BLaER1 treated with 17β-estradiol and CSF1 and Interleukin-3, amounts not matched to agents 10 nM and 100 nM (cell line): ENCODE data around the gene GDI2.

Source experiments
- H3K27ac ChIP-seq, 11 experiments: shearing (Covaris generic); formaldehyde crosslinking; 2 replicates each; pipeline ENCODE4 v1.8.1; 2022
- H3K27me3 ChIP-seq, 11 experiments: shearing (Covaris generic); formaldehyde crosslinking; 2 replicates each; pipeline ENCODE4 v1.8.1; 2022
- H3K36me3 ChIP-seq, 11 experiments: shearing (Covaris generic); formaldehyde crosslinking; 2 replicates each; pipeline ENCODE4 v1.8.1; 2022
- H3K4me1 ChIP-seq, 10 experiments: shearing (Covaris generic); formaldehyde crosslinking; 2 replicates each; pipeline ENCODE4 v1.8.1; 2022
- H3K4me2 ChIP-seq, 11 experiments: shearing (Covaris generic); formaldehyde crosslinking; 2 replicates each; pipeline ENCODE4 v1.8.1; 2022
- H3K4me3 ChIP-seq, 10 experiments: shearing (Covaris generic); formaldehyde crosslinking; 2 replicates each; pipeline ENCODE4 v1.8.1; 2022
- H3K9ac ChIP-seq, 11 experiments: shearing (Covaris generic); formaldehyde crosslinking; 2 replicates each; pipeline ENCODE4 v1.8.1; 2022
- H3K9me3 ChIP-seq, 11 experiments: shearing (Covaris generic); formaldehyde crosslinking; replicated peaks in 1 of 11; 2 replicates each; pipeline ENCODE4 v1.8.1; 2022
- H4K20me1 ChIP-seq, 11 experiments: shearing (Covaris generic); formaldehyde crosslinking; 2 replicates each; pipeline ENCODE4 v1.8.1; 2022
- Cebpa-rat ChIP-seq, 11 experiments: shearing (Covaris generic); IDR thresholded peaks; 2 replicates each; pipeline ENCODE4 v1.8.1; 2022

GDI2 gene

GRCh38 chr10:5736591-5736990 lies 76.6 kb downstream of the GDI2 start:
- Histone ChIP-seq H3K9me3 (no peaks in the 10 kb centered on the region), H3K9ac (no peak overlapping the region), H3K27ac (no peak overlapping the region), H3K27me3 (no peaks in the 10 kb centered on the region), H3K36me3 (peaks cover 67 to 100% (median 91%) of the 10 kb centered on the region in 11 experiments), H4K20me1 (peaks cover 0 to 75% (median 16%) of the 10 kb centered on the region in 11 experiments; a peak in 10 of 22 replicates), H3K4me2 (no peak overlapping the region), H3K4me3 (no peak overlapping the region), H3K4me1 (peaks cover 0 to 14% (median 10%) of the 10 kb centered on the region in 10 experiments; a peak in 17 of 20 replicates)
- no peak for TF ChIP-seq Cebpa-rat (IDR thresholded peaks at IDR 0.05)

GRCh38 chr10:5735119-5735518 lies 78.1 kb downstream of the GDI2 start:
- Histone ChIP-seq H3K4me2 (no peak overlapping the region), H3K36me3 (peaks cover 70 to 100% (median 91%) of the 10 kb centered on the region in 11 experiments), H3K27me3 (no peaks in the 10 kb centered on the region), H3K9me3 (no peaks in the 10 kb centered on the region), H3K4me1 (peaks cover 0 to 7% (median 0%) of the 10 kb centered on the region in 10 experiments; a peak in 2 of 20 replicates), H3K27ac (no peak overlapping the region), H4K20me1 (peaks cover 0 to 74% (median 22%) of the 10 kb centered on the region in 11 experiments; a peak in 11 of 22 replicates), H3K4me3 (no peak overlapping the region), H3K9ac (no peak overlapping the region)
- no peak for TF ChIP-seq Cebpa-rat (IDR thresholded peaks at IDR 0.05)

GRCh38 chr10:5732141-5732540 lies 81.1 kb downstream of the GDI2 start:
- Histone ChIP-seq H3K27ac (no peak overlapping the region), H3K9me3 (no peaks in the 10 kb centered on the region), H3K4me2 (no peak overlapping the region), H4K20me1 (peaks cover 0 to 52% (median 22%) of the 10 kb centered on the region in 11 experiments; a peak in 11 of 22 replicates), H3K4me1 (no peaks in the 10 kb centered on the region), H3K36me3 (peaks cover 70 to 100% (median 92%) of the 10 kb centered on the region in 11 experiments), H3K4me3 (no peak overlapping the region), H3K27me3 (no peaks in the 10 kb centered on the region), H3K9ac (no peak overlapping the region)
- TF ChIP-seq Cebpa-rat (IDR thresholded peaks at IDR 0.05): no peak

GRCh38 chr10:5731559-5731958 lies 81.7 kb downstream of the GDI2 start:
- no peak overlapping the region for H3K27ac ChIP-seq
- H3K27me3 ChIP-seq: no peaks in the 10 kb centered on the region
- no peaks in the 10 kb centered on the region for H3K4me1 ChIP-seq
- TF ChIP-seq Cebpa-rat (IDR thresholded peaks at IDR 0.05): no peak
- peaks cover 0 to 46% (median 19%) of the 10 kb centered on the region in 11 experiments; a peak in 11 of 22 replicates for H4K20me1 ChIP-seq
- peaks cover 72 to 100% (median 92%) of the 10 kb centered on the region in 11 experiments for H3K36me3 ChIP-seq
- H3K9me3 ChIP-seq: no peaks in the 10 kb centered on the region
- no peak overlapping the region for H3K9ac ChIP-seq
- no peak overlapping the region for H3K4me2 ChIP-seq
- no peak overlapping the region for H3K4me3 ChIP-seq

- Histone ChIP-seq H3K36me3 (peaks cover 76 to 100% (median 91%) of the 10 kb centered on the region in 11 experiments), H3K9me3 (no peaks in the 10 kb centered on the region), H3K27ac (no peak overlapping the region), H3K4me2 (no peak overlapping the region), H4K20me1 (peaks cover 0 to 46% (median 18%) of the 10 kb centered on the region in 11 experiments; a peak in 11 of 22 replicates), H3K9ac (no peak overlapping the region), H3K27me3 (no peaks in the 10 kb centered on the region), H3K4me3 (no peak overlapping the region), H3K4me1 (no peaks in the 10 kb centered on the region)
- no peak for TF ChIP-seq Cebpa-rat (IDR thresholded peaks at IDR 0.05)
Observed at GRCh38 chr10:5730766-5731165, 82.5 kb downstream of the GDI2 start.

- H3K9me3 ChIP-seq: no peaks in the 10 kb centered on the region
- no peaks in the 10 kb centered on the region for H3K27me3 ChIP-seq
- H4K20me1 ChIP-seq: peaks cover 0 to 19% (median 2%) of the 10 kb centered on the region in 11 experiments; a peak in 7 of 22 replicates
- no peak overlapping the region for H3K9ac ChIP-seq
- H3K36me3 ChIP-seq: peaks cover 54 to 89% (median 79%) of the 10 kb centered on the region in 11 experiments
- peak overlapping the region in 1 of 11 experiments; percentile 21; a peak in 1 of 22 replicates for H3K27ac ChIP-seq
- no peak overlapping the region for H3K4me3 ChIP-seq
- TF ChIP-seq Cebpa-rat (IDR thresholded peaks at IDR 0.05): no peak
- H3K4me1 ChIP-seq: no peaks in the 10 kb centered on the region
- H3K4me2 ChIP-seq: no peak overlapping the region
Observed at GRCh38 chr10:5723692-5724091, 89.5 kb downstream of the GDI2 start.

GRCh38 chr10:5720182-5720581 lies 93.1 kb downstream of the GDI2 start:
- H3K27ac ChIP-seq: no peak overlapping the region
- no peaks in the 10 kb centered on the region for H3K27me3 ChIP-seq
- no peak overlapping the region for H3K4me2 ChIP-seq
- no peaks in the 10 kb centered on the region for H3K4me1 ChIP-seq
- peaks cover 0 to 53% (median 11%) of the 10 kb centered on the region in 11 experiments; a peak in 12 of 22 replicates for H4K20me1 ChIP-seq
- H3K4me3 ChIP-seq: no peak overlapping the region
- no peaks in the 10 kb centered on the region for H3K9me3 ChIP-seq
- H3K9ac ChIP-seq: no peak overlapping the region
- no peak for TF ChIP-seq Cebpa-rat (IDR thresholded peaks at IDR 0.05)
- peaks cover 28 to 62% (median 48%) of the 10 kb centered on the region in 11 experiments for H3K36me3 ChIP-seq

GRCh38 chr10:5719546-5719945 lies 93.7 kb downstream of the GDI2 start:
- H3K4me2 ChIP-seq: no peak overlapping the region
- no peaks in the 10 kb centered on the region for H3K4me1 ChIP-seq
- no peak overlapping the region for H3K9ac ChIP-seq
- peaks cover 0 to 60% (median 16%) of the 10 kb centered on the region in 11 experiments; a peak in 12 of 22 replicates for H4K20me1 ChIP-seq
- no peak overlapping the region for H3K4me3 ChIP-seq
- H3K27me3 ChIP-seq: no peaks in the 10 kb centered on the region
- TF ChIP-seq Cebpa-rat (IDR thresholded peaks at IDR 0.05): no peak
- H3K36me3 ChIP-seq: peaks cover 22 to 55% (median 42%) of the 10 kb centered on the region in 11 experiments
- no peaks in the 10 kb centered on the region for H3K9me3 ChIP-seq
- no peak overlapping the region for H3K27ac ChIP-seq
